Adrenal gland (tissue), 12 donors: ENCODE measurements around the gene SPATA9. TPM values are rescaled to one million over a fixed set of nuclear protein-coding genes. Genes with fewer than 3 reads are reported as not detected.

Experiments used
- DNase-seq, 7 donors: peaks; one replicate each; pipeline ENCODE4 v3.0.0-alpha.2; 2019 to 2020
- H3K27ac ChIP-seq, 5 donors: fragments of 200-600 bp; sonication (generic) in 4 of 5; 1 replicate in 3 of 5; 2 replicates in 2 of 5; pipeline versions ENCODE4 v1.5.1 to v1.8.0; 2016 to 2020; ENCODE audit warnings: mild to moderate bottlenecking in 1 of 5
- H3K27me3 ChIP-seq: fragments of 200-600 bp; 2 replicates; pipeline ENCODE4 v1.8.0; 2021
- H3K36me3 ChIP-seq, 2 donors: fragments of 200-600 bp; replicated peaks in 1 of 2; 1 replicate in 1 of 2; 2 replicates in 1 of 2; pipeline versions ENCODE4 v1.5.1 to v1.8.0; 2018 to 2022
- H3K4me1 ChIP-seq, 2 donors: fragments of 200-600 bp; replicated peaks in 1 of 2; 1 replicate in 1 of 2; 2 replicates in 1 of 2; pipeline versions ENCODE4 v1.5.1 to v1.8.0; 2018 to 2021
- H3K4me3 ChIP-seq, 4 donors: fragments of 200-600 bp; sonication (generic) in 3 of 4; one replicate each; pipeline ENCODE4 v1.5.1; 2016 to 2018
- H3K9me3 ChIP-seq, 3 donors: fragments of 200-600 bp; sonication (generic) in 1 of 3; replicated peaks in 1 of 3; 1 replicate in 2 of 3; 2 replicates in 1 of 3; pipeline versions ENCODE4 v1.5.1 to v1.8.0; 2016 to 2021
- CTCF ChIP-seq, 6 experiments: fragments of 450-650 bp in 4 of 6; fragments of 200-600 bp in 2 of 6; sonication (generic) in 1 of 6; IDR thresholded peaks; 1 replicate in 5 of 6; 2 replicates in 1 of 6; pipeline versions ENCODE4 v1.5.1 to v1.8.0; 2016 to 2021; ENCODE audit warnings: antibody characterized with exemption in 6 of 6, mild to moderate bottlenecking in 2 of 6, moderate library complexity in 1 of 6
- POLR2A ChIP-seq, 2 donors: fragments of 450-650 bp; IDR thresholded peaks; one replicate each; pipeline ENCODE4 v1.6.1; 2017; ENCODE audit warnings: antibody characterized with exemption in 2 of 2, mild to moderate bottlenecking in 2 of 2, moderate library complexity in 1 of 2
- WGBS, 4 donors: extraction: QIAGEN DNeasy Blood & Tissue Kit in 2 of 4; methylation state at CpG; one replicate each; pipeline versions ENCODE4 v1.1.5 to v1.1.7; 2013 to 2017; 5-methylcytosine and 5-hydroxymethylcytosine counted together
- intact Hi-C, 2 donors: fragments of 100-400 bp; cut with DNase I; formaldehyde crosslinking; loops; one replicate each; pipeline versions ENCODE4 v1.14.1 to v1.15.0; 2022 to 2023
- polyA plus RNA-seq, 3 donors: library from polyadenylated mRNA; stranded (reverse); fragments of 200-250 nt in 2 of 3; fragments of 350-450 nt in 1 of 3; fragmentation: Illumina TruSeq in 1 of 3; extraction: RNeasy Lipid Tissue Mini Kit (QIAGEN cat#74804) in 1 of 3; gene quantifications; one replicate each; pipeline ENCODE4 v1.2.3, GENCODE V29; 2013 to 2014
- total RNA-seq, 9 donors: library from RNA; depleted of rRNA in 4 of 9; stranded (reverse); fragments of >200 nt in 4 of 9; fragments of 120-200 nt in 1 of 9; fragmentation: NEBNext Ultra II Directional in 1 of 9; extraction: Animal tissue kit (Norgen Biotek cat#: 25700) in 1 of 9; gene quantifications; one replicate each; pipeline versions ENCODE4 v1.1.0 to v1.2.4, GENCODE V29; 2013 to 2023
- donor health status: healthy with polysubstance abuse.
- donor health status: Bipolar disorder and iron deficiency.
- donor health status: DM: yes; HTN: yes; CAD: no.
- donor health status: DM: no; HTN: no; CAD: no.
- donor health status: DM: no; HTN: no; CAD: no.
- donor health status: DM: yes; HTN: yes; CAD: no.

The SPATA9 gene
- total and polyA plus RNA-seq, 12 donors: 0.26 to 2.7 (median 0.63) TPM; not detected in 5

DNA sequence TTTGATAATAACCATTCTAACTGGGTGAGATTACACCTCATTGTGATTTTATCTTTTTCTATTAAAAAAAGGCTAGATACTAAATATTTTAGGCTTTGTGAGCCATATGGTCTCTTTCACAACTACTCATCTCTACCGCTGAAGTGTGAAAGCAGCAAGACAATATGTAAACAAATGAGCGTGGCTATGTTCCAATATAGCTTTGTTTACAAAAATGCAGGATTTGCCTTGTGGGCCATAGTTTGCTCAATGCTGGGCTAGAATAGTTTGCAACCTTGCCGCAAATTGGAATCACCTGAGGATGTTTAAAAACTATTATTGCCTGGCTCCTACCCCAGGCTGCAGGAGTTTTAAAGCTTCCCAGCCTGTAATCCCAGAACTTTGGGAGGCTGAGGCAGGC, 73.1 kb downstream of the SPATA9 start:
- H3K9me3 ChIP-seq: no peaks in the 10 kb centered on the region
- H3K4me3 ChIP-seq: no peak overlapping the region
- no peak overlapping the region for H3K27ac ChIP-seq
- TF ChIP-seq POLR2A (IDR thresholded peaks at IDR 0.05) (no peak), CTCF (IDR thresholded peaks at IDR 0.05) (no peak)
- no peaks in the 10 kb centered on the region for H3K27me3 ChIP-seq
- WGBS, 4 donors: 76 to 88% (median 79%) methylated on average over 3 of the region's 3 CpGs
- DNase-seq: no peak
- intact Hi-C loops: no loop called here
- no peaks in the 10 kb centered on the region for H3K36me3 ChIP-seq
- H3K4me1 ChIP-seq: no peaks in the 10 kb centered on the region

Other genes starting within 250 kb of the SPATA9 start
- 100 to 1,000 TPM in 1 of 9 donors, 10 to 100 TPM in 8; 36.9 to 108 (median 73.5) TPM for gene SKIC3, start 128.0 kb downstream of the SPATA9 start, total RNA-seq
- 10 to 100 TPM; 17.5 to 82.7 (median 18.4) TPM for gene SKIC3, start 128.0 kb downstream of the SPATA9 start, polyA plus RNA-seq
- 10 to 100 TPM in 3 of 9 donors, 1 to 10 TPM in 6; 4.3 to 15.3 (median 8.6) TPM for gene ARSK, start 127.9 kb downstream of the SPATA9 start, total RNA-seq
- gene ARSK, start 127.9 kb downstream of the SPATA9 start, polyA plus RNA-seq: 10 to 100 TPM in 1 of 3 donors, 1 to 10 TPM in 2; 2.3 to 13.5 (median 3.3) TPM
- gene GPR150, start 62.9 kb downstream of the SPATA9 start, total RNA-seq: under 1 TPM; 0.06 to 0.74 (median 0.35) TPM
- gene GPR150, start 62.9 kb downstream of the SPATA9 start, polyA plus RNA-seq: under 1 TPM; 0.03 to 0.40 (median 0.11) TPM
- 1 to 10 TPM in 7 of 9 donors, under 1 TPM in 2; 0.43 to 6.8 (median 2.6) TPM for gene RFESD, start 36.2 kb downstream of the SPATA9 start, total RNA-seq
- gene RFESD, start 36.2 kb downstream of the SPATA9 start, polyA plus RNA-seq: 1 to 10 TPM; 1.9 to 4.8 (median 2.5) TPM
- gene RHOBTB3, start 48.3 kb upstream of the SPATA9 start, total RNA-seq: 100 to 1,000 TPM in 6 of 9 donors, 10 to 100 TPM in 3; 91.8 to 258 (median 159) TPM
- gene RHOBTB3, start 48.3 kb upstream of the SPATA9 start, polyA plus RNA-seq: 10 to 100 TPM; 23.9 to 56.9 (median 28.2) TPM
- 100 to 1,000 TPM in 6 of 9 donors, 10 to 100 TPM in 3; 55.7 to 236 (median 131) TPM for gene GLRX, start 139.7 kb upstream of the SPATA9 start, total RNA-seq
- 100 to 1,000 TPM in 1 of 3 donors, 10 to 100 TPM in 2; 84.8 to 279 (median 85.2) TPM for gene GLRX, start 139.7 kb upstream of the SPATA9 start, polyA plus RNA-seq